Measurements from ENCODE around the gene TLR1. TPM values are rescaled to one million over a fixed set of nuclear protein-coding genes. Genes with fewer than 3 reads are reported as not detected.
"Not testable (repeated sequence)": the region's sequence is repeated elsewhere in the genome, so short reads cannot be mapped to it uniquely, and the experiment has no call there.

TLR1 gene
- total RNA-seq, 1 experiment from 2014 or later, result 0.07 TPM

GRCh38 chr4:38818441-38818976 is 13.9 kb upstream of the TLR1 start:
- Histone ChIP-seq H3K9me3 (no peaks in the 10 kb centered on the region), H3K27me3 (no peaks in the 10 kb centered on the region), H3K4me3 (no peak overlapping the region), H3K36me3 (no peaks in the 10 kb centered on the region)
- no peak for DNase-seq

DNA sequence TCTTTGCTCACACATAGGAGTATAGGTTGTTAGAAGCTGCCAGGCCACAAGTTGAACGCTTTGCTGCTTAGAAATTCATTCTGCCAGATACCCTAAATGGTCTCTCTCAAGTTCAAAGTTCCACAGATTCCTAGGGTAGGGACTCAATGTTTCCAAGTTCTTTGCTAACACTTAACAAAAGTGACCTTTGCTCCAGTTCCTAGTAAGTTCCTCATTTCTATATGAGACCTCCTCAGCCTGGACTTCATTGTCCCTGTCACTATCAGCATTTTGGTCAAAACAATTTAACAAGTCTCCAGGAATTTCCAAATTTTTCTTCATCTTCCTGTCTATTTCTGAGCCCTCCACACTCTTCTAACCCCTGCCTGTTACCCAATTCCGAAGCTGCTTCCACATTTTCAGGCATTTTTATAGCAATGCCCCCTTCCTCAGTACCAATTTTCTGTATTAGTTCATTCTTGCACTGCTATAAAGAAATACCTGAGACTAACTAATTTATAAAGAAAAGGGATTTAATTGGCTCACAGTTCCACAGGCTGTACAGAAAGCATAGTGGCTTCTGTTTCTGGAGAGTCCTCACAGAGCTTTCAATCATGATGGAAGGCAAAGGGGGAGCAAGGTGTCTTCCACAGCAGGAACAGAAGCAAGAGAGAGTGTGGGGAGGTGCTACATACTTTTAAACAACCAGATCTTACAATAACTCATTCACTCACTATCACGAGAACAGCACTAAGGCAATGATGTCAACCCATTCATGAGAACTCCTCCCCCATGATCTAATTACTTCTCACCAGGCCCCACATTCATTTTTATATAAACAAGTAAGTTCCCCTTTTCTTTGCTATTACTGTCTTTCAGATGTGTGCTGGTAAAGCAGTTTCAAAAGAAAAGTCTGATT is 11.5 kb upstream of the TLR1 start:
- DNase-seq, result no peak
- Histone ChIP-seq H3K4me3 (no peak overlapping the region), H3K36me3 (no peaks in the 10 kb centered on the region), H3K27me3 (no peaks in the 10 kb centered on the region), H3K9me3 (no peaks in the 10 kb centered on the region)

DNA sequence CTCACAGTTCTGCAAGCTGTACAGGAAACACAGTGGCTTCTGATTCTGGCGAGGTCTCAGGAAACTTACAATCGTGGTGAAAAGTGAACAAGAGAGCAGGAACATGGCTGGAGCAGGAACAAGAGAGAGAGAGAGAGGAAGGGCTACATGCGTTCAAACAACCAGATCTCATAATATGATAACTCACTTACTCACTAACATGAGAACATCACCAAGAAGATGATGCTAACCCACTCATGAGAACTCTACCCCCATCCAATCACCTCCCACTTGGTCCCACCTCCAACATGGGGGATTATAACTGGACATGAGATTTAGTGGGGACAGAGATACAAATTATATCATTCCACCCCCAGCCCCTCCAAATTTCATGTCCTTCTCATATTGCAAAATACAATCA is 9.8 kb upstream of the TLR1 start:
- no peaks in the 10 kb centered on the region for H3K36me3 ChIP-seq
- H3K9me3 ChIP-seq, result no peaks in the 10 kb centered on the region
- H3K4me3 ChIP-seq, result no peak overlapping the region
- no peak for DNase-seq
- H3K27me3 ChIP-seq, result no peaks in the 10 kb centered on the region

DNA sequence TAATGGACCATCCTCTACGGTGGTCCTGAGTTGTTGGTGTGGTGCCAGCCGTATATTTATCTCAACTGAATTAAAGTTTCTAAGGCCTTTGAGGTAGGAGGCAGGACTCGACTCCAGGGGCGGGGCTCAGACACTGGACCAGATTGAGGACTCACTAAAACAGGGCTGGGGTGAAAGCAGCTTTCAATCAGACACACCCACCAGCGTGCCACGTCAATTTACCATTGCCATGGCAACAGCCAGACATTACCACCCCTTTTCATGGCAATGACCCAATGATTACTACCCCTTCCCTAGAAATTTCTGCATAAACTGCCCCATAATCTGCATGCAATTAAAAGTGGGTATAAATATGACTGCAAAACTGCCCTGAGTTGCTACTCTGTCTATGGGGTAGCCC is 6.7 kb upstream of the TLR1 start:
- no peaks in the 10 kb centered on the region for H3K9me3 ChIP-seq
- no peaks in the 10 kb centered on the region for H3K36me3 ChIP-seq
- no peaks in the 10 kb centered on the region for H3K27me3 ChIP-seq
- no peak for DNase-seq
- H3K4me3 ChIP-seq, result no peak overlapping the region

DNA sequence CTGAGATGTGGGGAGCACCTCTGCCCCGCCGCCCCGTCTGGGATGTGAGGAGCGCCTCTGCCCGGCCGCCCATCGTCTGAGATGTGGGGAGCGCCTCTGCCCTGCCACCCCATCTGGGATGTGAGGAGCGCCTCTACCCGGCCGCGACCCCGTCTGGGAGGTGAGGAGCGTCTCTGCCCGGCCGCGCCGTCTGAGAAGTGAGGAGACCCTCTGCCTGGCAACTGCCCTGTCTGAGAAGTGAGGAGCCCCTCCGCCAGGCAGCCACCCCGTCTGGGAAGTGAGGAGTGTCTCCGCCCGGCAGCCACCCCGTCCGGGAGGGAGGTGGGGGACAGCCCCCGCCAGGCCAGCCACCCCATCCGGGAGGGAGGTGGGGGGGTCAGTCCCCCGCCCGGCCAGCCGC is 2.9 kb upstream of the TLR1 start:
- DNase-seq, H3K9me3 ChIP-seq, H3K4me3 ChIP-seq, H3K27me3 ChIP-seq, H3K36me3 ChIP-seq: not testable (repeated sequence)

- not testable (repeated sequence) for H3K4me3 ChIP-seq, H3K36me3 ChIP-seq, H3K27me3 ChIP-seq, DNase-seq, H3K9me3 ChIP-seq
Observed at GRCh38 chr4:38806251-38806650, 1.7 kb upstream of the TLR1 start.

GRCh38 chr4:38805530-38806145 is 1.0 kb upstream of the TLR1 start:
- DNase-seq, result no peak
- Histone ChIP-seq H3K27me3 (no peaks in the 10 kb centered on the region), H3K9me3 (no peaks in the 10 kb centered on the region), H3K36me3 (no peaks in the 10 kb centered on the region), H3K4me3 (no peak overlapping the region)

- H3K36me3 ChIP-seq, result no peaks in the 10 kb centered on the region
- H3K4me3 ChIP-seq, result no peak overlapping the region
- H3K27me3 ChIP-seq, result no peaks in the 10 kb centered on the region
- no peak for DNase-seq
- H3K9me3 ChIP-seq, result no peaks in the 10 kb centered on the region
Observed at GRCh38 chr4:38803833-38804653, 548 bp downstream of the TLR1 start.

GRCh38 chr4:38802561-38803355 is 1.8 kb downstream of the TLR1 start:
- H3K4me3 ChIP-seq, result no peak overlapping the region
- H3K36me3 ChIP-seq, result no peaks in the 10 kb centered on the region
- H3K9me3 ChIP-seq, result no peaks in the 10 kb centered on the region
- H3K27me3 ChIP-seq, result no peaks in the 10 kb centered on the region
- no peak for DNase-seq

GRCh38 chr4:38800961-38801450 is 3.6 kb downstream of the TLR1 start:
- Histone ChIP-seq H3K4me3 (no peak overlapping the region), H3K27me3 (no peaks in the 10 kb centered on the region), H3K36me3 (no peaks in the 10 kb centered on the region), H3K9me3 (no peaks in the 10 kb centered on the region)
- no peak for DNase-seq

GRCh38 chr4:38800366-38800765 is 4.2 kb downstream of the TLR1 start:
- H3K27me3 ChIP-seq, result no peaks in the 10 kb centered on the region
- no peak overlapping the region for H3K4me3 ChIP-seq
- no peak for DNase-seq
- no peaks in the 10 kb centered on the region for H3K36me3 ChIP-seq
- H3K9me3 ChIP-seq, result no peaks in the 10 kb centered on the region

- H3K9me3 ChIP-seq, result no peaks in the 10 kb centered on the region
- no peaks in the 10 kb centered on the region for H3K27me3 ChIP-seq
- H3K36me3 ChIP-seq, result no peaks in the 10 kb centered on the region
- H3K4me3 ChIP-seq, result no peak overlapping the region
- DNase-seq, result no peak
Observed at GRCh38 chr4:38795087-38795486, 9.5 kb downstream of the TLR1 start.

GRCh38 chr4:38794051-38794450 is 10.5 kb downstream of the TLR1 start:
- Histone ChIP-seq H3K4me3 (no peak overlapping the region), H3K36me3 (no peaks in the 10 kb centered on the region), H3K27me3 (no peaks in the 10 kb centered on the region), H3K9me3 (no peaks in the 10 kb centered on the region)
- no peak for DNase-seq

GRCh38 chr4:38791010-38791409 is 13.6 kb downstream of the TLR1 start:
- Histone ChIP-seq H3K36me3 (no peaks in the 10 kb centered on the region), H3K27me3 (no peaks in the 10 kb centered on the region), H3K9me3 (no peaks in the 10 kb centered on the region), H3K4me3 (no peak overlapping the region)
- DNase-seq, result no peak

DNA sequence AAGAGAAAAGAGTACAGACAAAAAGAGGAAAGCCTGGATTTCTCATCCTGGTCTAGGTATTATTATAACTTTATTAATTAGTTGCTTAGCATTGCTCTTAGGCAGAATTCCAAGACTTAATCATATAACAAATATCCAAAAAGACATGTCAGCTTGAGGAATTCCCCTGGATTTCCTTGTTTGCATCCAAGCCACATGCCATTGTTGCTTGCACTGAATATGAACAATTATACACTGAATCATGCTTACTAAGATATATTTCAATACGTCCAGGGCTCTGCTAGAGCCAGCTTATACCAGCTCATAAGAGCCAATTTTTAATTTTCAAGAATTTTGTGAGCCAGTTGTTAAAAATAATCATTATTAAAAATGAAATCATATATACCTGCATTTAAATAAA is 16.3 kb downstream of the TLR1 start:
- DNase-seq, result peak; percentile 31
- Histone ChIP-seq H3K4me3 (no peak overlapping the region), H3K36me3 (no peaks in the 10 kb centered on the region), H3K27me3 (no peaks in the 10 kb centered on the region), H3K9me3 (no peaks in the 10 kb centered on the region)

DNA sequence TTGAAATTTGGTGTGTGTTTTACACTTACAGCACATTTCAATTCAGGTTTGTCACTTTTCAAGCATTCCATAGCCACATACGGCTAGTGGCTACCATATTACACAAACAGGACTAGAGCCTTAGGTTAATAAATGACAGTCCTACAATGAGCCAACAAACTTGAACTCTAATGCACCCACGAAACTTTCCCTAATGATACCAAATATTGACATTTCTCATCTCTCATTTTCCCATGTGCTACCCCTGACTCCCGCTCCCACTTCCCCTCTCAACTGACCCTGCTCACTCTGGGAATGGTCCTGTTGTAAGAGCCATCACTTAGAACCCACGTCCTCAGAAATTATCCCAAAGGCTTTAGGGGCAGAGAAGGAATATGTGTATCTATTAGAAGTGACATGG is 16.9 kb downstream of the TLR1 start:
- Histone ChIP-seq H3K9me3 (no peaks in the 10 kb centered on the region), H3K36me3 (no peaks in the 10 kb centered on the region), H3K27me3 (no peaks in the 10 kb centered on the region), H3K4me3 (no peak overlapping the region)
- DNase-seq, result no peak
